ENCODE measurements around the gene ZNF439.
"Not testable (repeated sequence)": the region's sequence is repeated elsewhere in the genome, so short reads cannot be mapped to it uniquely, and the experiment has no call there.

ZNF439 gene

GRCh38 chr19:11872624-11873023 lies 24.1 kb downstream of the ZNF439 start:
- no peak for DNase-seq

DNA sequence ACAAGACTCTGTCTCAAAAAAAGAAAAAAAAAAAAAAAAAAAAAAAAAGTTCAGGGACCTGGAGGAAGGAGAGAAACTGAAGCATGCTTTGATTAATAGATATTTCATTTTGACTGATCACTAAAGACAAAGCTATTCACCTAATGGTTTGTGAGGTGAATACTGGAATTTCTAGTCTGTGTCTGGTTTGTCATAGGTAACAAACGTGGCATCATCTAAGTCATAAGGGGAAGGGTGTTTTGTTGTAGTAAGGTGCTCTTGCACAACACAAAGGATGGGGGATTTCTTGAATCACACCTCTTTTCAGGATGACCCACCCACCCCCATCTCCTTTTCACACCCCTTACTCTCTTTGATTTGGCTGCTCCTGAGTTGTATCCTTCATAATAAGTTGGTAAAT lies 25.2 kb downstream of the ZNF439 start:
- DNase-seq: no peak

- DNase-seq: not testable (repeated sequence)
Observed at GRCh38 chr19:11879687-11880266, 31.3 kb downstream of the ZNF439 start.

- no peak for DNase-seq
Observed at GRCh38 chr19:11880598-11880997, 32.1 kb downstream of the ZNF439 start.

DNA sequence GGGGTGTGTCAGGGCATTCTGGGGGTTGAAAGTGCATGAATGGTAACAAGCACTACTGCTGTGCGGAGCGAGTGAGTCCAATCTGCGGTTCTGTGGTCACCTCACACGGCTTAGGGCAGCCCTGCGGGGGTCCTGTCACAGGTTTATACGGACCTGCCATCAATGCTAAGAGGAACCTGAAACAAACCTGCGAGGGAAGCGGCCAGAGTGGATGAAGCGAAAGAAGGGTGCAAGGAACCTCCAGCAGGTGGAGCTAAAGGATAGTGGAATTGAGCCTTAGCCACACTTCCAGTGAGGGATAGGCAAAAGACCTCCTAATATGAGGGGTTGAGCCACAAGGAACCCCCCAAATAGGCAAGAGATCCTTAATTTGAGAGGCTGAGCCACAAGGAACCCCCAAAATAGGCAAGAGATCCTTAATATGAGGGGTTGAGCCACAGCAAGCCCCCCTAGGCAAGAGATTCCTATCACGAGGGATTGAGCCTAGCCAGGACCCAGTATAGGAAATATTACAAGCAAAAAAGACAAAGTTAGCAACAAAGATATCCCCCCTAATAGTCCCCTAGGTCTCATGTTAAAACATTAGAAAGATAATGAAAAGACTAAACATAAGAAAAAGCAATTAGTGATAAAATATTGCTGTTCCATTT lies 32.8 kb downstream of the ZNF439 start:
- DNase-seq: peak; percentile 4

- DNase-seq: no peak
Observed at GRCh38 chr19:11882606-11883005, 34.1 kb downstream of the ZNF439 start.

DNA sequence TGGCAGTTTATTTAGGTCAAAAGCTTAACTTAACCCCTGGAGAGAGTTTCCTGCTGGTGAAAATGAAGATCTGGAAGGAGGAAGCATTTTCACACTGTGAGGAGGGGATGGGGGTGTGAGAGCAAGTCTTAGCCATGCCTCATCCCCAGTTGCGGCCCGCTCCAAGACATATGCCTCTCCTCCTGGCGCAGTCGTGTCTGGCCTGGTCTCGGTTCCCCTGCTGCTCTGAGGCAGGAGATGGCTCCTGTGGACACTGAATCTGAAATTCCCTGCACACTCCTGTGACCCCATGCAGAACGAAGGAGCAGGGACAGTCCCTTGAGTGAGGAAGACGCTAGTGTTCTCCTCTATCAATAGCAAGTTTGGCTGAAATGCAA lies 38.7 kb downstream of the ZNF439 start:
- DNase-seq: no peak

DNA sequence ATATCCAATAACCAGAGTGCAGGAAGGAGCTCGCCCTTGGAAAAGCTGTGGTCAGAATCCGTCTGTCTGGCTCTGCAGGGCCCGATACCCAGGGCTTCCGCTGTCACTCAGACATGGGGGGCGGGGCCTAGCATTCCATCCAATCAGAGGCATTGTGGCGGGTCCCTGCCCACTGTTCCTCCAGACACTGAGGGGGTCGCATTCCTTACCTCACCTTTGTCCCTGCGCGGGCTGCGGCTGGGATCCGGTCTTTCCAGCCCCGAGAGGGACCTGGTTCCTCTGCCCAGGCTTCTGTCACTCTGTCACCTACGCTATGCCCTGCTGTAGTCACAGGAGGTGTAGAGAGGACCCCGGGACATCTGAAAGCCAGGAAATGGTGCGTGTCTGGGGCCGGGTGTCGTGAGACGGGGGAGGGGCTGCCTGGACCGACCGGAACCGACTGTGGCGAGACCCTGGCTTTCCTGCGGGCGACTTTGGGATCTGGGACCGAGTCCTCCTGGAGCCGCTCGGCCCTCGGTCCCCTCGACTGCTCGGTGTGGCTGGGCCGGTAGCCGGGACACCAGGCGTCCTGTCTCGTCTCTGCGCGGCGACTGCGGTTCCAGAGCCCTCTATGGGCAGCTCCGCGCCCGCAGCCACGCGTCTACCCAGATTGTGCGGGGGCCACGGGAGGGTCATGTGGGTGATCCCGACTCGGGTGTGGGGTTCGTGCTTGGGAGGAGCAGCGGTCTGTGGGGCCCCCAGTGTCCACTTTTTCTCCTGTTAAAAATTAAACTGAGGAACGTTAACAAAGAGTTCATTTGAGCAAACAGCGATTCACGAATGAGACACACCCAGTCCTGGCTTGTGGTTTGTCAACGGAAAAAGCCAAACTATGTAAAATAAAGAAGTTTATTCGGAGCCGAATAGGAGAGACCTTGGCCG lies 39.3 kb downstream of the ZNF439 start, which contains the start of gene ZNF69:
ZNF69 (plus strand) TSS at position 172 of the 921 bp plus-strand sequence; CDS start at position 314, 142 bp downstream.
- DNase-seq: no peak

DNA sequence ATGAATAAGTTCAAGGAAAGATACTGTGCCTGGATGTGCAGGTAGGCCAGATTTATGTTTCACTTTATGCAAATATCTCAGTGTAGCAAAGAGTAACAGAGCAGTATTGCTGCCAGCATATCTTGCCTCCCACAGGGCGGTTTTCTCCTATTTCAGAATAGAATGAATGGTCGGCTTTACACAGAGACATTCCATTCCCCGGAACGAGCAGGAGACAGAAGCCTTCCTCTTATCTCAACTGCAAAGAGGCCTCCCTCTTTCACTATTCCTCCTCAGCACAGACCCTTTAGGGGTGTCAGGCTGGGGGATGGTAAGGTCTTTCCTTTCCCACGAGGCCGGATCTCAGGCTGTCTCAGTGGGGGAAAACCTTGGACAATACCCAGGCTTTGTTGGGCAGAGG lies 41.4 kb downstream of the ZNF439 start:
- not testable (repeated sequence) for DNase-seq

DNA sequence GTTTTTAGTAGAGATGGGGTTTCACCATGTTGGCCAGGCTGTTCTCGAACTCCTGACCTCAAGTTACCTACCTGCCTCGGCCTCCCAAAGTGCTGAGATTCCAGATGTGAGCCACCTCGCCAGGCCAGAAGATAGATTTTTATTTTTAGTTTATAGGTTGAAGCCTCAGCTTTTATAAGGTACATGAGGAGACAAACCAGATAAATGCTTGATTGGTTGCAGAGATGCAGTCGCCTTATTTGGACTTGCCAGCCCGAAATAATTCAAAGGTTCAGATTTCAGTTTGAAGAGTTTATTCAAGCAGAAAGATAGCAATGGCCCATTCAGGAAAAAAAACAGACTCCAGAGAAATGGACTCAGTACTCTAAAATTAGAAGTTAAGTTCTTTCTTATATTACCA lies 42.1 kb downstream of the ZNF439 start:
- DNase-seq: no peak

DNA sequence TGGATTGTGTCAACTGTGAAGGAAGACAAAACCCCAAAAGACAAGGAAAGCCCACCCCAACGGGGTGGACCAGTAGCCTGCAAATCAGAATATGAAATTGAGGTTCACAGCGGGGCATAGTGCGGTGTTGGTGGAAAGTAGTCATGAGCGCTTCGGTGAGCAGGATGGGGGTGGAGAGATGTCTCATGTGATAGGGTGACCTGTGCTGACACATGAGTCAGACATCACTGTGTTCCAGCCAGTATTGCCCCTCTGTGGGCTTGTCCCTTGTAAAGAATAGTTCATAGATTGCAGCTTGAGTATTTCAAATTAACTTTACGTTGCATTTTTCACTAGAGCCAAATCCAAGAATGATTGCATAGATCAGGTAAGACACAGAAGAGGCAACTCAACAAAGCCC lies 46.3 kb downstream of the ZNF439 start:
- no peak for DNase-seq

GRCh38 chr19:11902228-11902627 lies 53.7 kb downstream of the ZNF439 start:
- DNase-seq: no peak

GRCh38 chr19:11905928-11906327 lies 57.4 kb downstream of the ZNF439 start:
- DNase-seq: no peak

- not testable (repeated sequence) for DNase-seq
Observed at GRCh38 chr19:11911937-11912336, 63.4 kb downstream of the ZNF439 start.

DNA sequence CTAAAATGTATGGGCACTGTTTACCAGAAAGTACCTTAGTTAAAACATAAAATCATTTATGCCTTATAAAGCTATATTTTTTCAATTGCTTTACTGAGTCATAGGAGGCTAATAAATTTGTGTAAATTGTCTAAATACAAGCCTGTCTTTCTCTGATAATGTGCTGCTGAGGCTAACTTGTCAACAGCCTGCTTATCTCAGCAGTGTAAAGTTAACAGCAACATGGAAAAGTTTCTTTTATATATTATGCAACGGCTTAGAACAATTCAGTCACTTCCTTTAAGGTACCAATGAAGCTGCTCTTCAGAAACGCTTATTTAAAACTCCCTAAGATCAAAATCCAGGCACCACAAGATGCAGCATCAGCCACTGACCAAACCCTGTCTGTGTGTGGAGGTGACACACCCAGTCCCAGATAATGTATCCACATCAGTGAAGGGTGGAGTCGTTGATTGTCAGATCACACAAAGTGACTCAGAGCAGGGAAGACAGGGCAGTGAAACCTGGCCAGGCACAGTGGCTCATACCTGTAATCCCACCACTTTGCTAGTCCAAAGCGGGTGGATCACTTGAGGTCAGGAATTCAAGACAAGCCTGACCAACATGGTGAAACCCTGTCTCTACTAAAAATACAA lies 66.0 kb downstream of the ZNF439 start:
- not testable (repeated sequence) for DNase-seq

Measured in NCI-H1436 (cell line).